Measurements from ENCODE around the gene PRADC1.

DNA sequence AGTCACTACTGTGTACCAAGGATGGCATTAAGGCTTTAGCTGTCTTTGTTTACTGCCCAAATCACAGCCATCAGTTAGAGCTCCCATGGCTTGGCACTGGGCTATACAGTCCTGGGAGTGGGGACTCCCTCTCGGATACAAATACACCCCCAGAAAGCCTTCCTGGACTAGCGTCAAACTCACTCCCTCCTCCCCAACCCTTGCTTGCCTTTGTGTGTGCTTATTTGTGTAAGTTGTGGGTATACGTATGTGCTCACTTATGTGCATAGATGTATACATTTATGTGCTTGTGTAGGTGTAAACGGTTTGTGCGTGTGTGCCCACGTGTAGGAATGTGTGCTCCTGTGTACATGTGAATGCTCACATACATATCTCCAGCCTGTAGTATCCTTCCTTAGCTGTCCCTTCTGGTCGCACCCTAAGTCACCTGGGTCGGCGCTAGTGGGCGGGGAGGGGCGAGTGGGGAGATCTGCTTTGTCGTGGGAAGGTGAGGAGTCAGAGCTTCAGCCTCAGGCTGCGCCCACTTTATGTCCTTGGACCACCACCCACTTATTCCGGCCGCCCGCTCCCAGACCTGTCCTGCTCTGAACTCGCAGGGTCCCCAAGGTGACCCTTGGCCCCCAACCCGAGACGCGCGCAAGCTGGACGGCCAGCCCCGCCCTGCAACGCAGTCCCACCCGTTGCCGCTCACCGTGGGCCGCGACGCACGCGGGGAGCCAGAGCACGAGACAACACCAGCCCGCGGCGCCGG, 461 bp downstream of the PRADC1 start:
- TF ChIP-seq YBX1 (IDR thresholded peaks at IDR 0.05) (no peak), HNRNPK (IDR thresholded peaks at IDR 0.05; ENCODE audit: low read depth, low read length, poor library complexity, severe bottlenecking) (no peak), CHD2 (IDR thresholded peaks at IDR 0.05; ENCODE audit: low read depth, low read length) (no peak), PHF8 (IDR thresholded peaks at IDR 0.05; ENCODE audit: borderline replicate concordance, low read length) (peak; percentile 48; the same call in 1 of the 2 replicates), POLR2AphosphoS5 (IDR thresholded peaks at IDR 0.05; ENCODE audit: control insufficient read depth, insufficient read depth, low read depth, low read length) (no peak; the same call in 1 of the 2 replicates), CAMTA2 (CRISPR knock-in tag; conservative IDR thresholded peaks at IDR 0.05) (no peak), NFYB (IDR thresholded peaks at IDR 0.05; ENCODE audit: extremely low read depth, insufficient read length) (no peak), DIDO1 (tag; IDR thresholded peaks at IDR 0.05; ENCODE audit: low read depth) (no peak), EGR1 (conservative IDR thresholded peaks at IDR 0.05) (no peak; the same call in 1 of the 2 replicates), KAT8 (IDR thresholded peaks at IDR 0.05; ENCODE audit: low read depth) (no peak)
- TF ChIP-seq, protein P1, sequence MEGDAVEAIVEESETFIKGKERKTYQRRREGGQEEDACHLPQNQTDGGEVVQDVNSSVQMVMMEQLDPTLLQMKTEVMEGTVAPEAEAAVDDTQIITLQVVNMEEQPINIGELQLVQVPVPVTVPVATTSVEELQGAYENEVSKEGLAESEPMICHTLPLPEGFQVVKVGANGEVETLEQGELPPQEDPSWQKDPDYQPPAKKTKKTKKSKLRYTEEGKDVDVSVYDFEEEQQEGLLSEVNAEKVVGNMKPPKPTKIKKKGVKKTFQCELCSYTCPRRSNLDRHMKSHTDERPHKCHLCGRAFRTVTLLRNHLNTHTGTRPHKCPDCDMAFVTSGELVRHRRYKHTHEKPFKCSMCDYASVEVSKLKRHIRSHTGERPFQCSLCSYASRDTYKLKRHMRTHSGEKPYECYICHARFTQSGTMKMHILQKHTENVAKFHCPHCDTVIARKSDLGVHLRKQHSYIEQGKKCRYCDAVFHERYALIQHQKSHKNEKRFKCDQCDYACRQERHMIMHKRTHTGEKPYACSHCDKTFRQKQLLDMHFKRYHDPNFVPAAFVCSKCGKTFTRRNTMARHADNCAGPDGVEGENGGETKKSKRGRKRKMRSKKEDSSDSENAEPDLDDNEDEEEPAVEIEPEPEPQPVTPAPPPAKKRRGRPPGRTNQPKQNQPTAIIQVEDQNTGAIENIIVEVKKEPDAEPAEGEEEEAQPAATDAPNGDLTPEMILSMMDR (IDR thresholded peaks at IDR 0.05 in 2 of 3, conservative IDR thresholded peaks at IDR 0.05 in 1 of 3; ENCODE audit: insufficient read depth in 2 of 3, low read depth in 1 of 3, low read length in 3 of 3): peak; percentile 16 to 48 (median 33); a peak in 4 of 6 replicates
- TF ChIP-seq, protein P2, sequence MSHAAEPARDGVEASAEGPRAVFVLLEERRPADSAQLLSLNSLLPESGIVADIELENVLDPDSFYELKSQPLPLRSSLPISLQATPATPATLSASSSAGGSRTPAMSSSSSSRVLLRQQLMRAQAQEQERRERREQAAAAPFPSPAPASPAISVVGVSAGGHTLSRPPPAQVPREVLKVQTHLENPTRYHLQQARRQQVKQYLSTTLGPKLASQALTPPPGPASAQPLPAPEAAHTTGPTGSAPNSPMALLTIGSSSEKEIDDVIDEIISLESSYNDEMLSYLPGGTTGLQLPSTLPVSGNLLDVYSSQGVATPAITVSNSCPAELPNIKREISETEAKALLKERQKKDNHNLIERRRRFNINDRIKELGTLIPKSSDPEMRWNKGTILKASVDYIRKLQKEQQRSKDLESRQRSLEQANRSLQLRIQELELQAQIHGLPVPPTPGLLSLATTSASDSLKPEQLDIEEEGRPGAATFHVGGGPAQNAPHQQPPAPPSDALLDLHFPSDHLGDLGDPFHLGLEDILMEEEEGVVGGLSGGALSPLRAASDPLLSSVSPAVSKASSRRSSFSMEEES (CRISPR knock-in tag; IDR thresholded peaks at IDR 0.05): no peak

Measured in K562 (cell line).